Measurements from ENCODE around the gene SIX3. TPM values are rescaled to one million over a fixed set of nuclear protein-coding genes. Genes with fewer than 3 reads are reported as not detected.
A peak's percentile ranks its signal among the peaks of the same experiment; 100 is the strongest.

The SIX3 gene
- total RNA-seq, 4 donors from 2014 or later, result not detected

DNA sequence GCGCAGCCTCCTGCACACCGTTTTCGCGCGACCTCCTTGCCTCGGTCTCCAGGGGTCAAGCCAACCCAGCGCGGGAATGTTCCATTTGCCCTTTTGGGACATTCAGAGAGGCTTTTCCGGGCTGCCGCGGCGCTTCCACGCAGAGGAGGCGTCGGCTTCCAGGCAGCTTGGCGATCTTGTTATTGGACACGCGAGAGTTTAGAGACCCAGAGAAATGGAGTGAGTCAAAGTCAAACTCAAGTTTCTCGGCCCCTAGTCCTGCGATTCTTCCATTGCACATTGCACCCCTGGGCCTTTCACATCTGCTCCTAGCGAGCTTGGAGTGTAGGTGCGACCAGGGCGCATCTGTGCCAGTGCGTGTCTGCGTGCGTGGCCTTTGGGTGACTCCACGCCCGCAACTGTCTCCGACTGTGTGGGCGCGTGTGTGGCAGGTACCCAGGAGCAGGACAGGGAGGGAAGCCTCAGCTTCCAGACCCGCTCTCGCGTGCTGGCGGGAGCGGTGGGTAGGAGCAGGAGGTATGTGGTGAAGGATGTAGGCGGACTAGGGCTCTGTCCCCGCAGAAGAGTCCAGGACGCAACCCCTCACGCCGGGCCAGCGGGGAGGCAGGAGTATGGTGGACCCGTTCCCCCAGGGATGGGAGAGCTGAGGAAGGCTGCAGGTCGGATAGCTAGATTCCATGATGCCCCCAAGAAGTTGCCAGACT lies 13.5 kb downstream of the SIX3 start:
- no peak for DNase-seq
- intact Hi-C loops (cut with DNase I; ENCODE audit: low total_unique reads), result loop anchor here (10.0 kb wide), 1 partner anchor 470 kb away; no protein-coding TSS in a partner anchor
- no peaks in the 10 kb centered on the region for H3K9me3 ChIP-seq
- TF ChIP-seq, protein P1, sequence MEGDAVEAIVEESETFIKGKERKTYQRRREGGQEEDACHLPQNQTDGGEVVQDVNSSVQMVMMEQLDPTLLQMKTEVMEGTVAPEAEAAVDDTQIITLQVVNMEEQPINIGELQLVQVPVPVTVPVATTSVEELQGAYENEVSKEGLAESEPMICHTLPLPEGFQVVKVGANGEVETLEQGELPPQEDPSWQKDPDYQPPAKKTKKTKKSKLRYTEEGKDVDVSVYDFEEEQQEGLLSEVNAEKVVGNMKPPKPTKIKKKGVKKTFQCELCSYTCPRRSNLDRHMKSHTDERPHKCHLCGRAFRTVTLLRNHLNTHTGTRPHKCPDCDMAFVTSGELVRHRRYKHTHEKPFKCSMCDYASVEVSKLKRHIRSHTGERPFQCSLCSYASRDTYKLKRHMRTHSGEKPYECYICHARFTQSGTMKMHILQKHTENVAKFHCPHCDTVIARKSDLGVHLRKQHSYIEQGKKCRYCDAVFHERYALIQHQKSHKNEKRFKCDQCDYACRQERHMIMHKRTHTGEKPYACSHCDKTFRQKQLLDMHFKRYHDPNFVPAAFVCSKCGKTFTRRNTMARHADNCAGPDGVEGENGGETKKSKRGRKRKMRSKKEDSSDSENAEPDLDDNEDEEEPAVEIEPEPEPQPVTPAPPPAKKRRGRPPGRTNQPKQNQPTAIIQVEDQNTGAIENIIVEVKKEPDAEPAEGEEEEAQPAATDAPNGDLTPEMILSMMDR (IDR thresholded peaks at IDR 0.05), result no peak
- no peak for TF ChIP-seq POLR2A (IDR thresholded peaks at IDR 0.05)
- no peak overlapping the region for H3K27ac ChIP-seq
- H3K4me3 ChIP-seq, result no peak overlapping the region
- peaks cover 0 to 15% of the 10 kb centered on the region in 2 donors for H3K4me1 ChIP-seq
- no peaks in the 10 kb centered on the region for H3K36me3 ChIP-seq
- peaks cover 5 to 17% of the 10 kb centered on the region in 2 donors for H3K27me3 ChIP-seq

DNA sequence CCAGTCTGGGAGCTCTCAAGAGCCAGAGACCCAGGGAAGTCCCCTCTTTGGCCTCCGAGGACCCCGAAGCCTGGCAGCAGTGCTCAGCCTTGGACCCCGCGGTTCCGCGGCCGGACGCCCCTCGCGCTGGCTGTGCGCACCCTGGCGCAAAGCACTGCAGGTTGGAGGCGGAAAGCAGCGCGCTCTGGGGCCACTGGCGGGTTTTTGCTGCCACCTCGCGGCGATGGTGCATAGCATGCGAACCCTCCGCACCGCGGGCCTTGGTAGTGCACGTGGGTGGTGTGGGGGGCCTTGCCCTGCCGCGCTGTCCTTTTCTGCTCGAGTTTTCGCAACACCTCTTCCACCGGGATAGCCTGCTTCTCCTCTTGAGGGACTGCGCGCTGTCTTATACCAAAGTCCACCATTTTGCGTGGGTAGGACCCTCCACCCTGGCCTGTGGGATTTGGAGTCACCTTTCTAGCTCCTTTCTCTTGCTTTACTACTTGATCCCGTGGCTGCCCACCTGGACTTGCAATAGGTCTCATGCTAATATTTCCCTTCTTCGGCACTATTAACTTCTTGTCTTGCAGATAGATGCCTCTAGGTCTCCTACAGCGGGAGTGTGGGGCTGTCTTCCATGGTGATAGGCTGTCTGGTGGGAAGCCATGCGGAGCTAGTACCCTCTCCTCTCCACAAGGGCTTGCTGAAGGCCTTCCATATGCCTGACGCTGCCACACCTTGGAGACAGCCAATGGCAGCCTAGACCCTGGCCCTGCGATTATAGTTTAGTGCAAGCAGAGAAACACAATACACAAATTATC lies 14.3 kb downstream of the SIX3 start:
- peaks cover 0 to 15% of the 10 kb centered on the region in 2 donors for H3K4me1 ChIP-seq
- H3K9me3 ChIP-seq, result no peaks in the 10 kb centered on the region
- H3K4me3 ChIP-seq, result no peak overlapping the region
- H3K27ac ChIP-seq, result no peak overlapping the region
- peaks cover 5 to 15% of the 10 kb centered on the region in 2 donors for H3K27me3 ChIP-seq
- no peaks in the 10 kb centered on the region for H3K36me3 ChIP-seq
- intact Hi-C loops (cut with DNase I; ENCODE audit: low total_unique reads), result loop anchor here (10.0 kb wide), 1 partner anchor 471 kb away; no protein-coding TSS in a partner anchor
- peak; percentile 32 to 64 for DNase-seq
- no peak for TF ChIP-seq POLR2A (IDR thresholded peaks at IDR 0.05)
- TF ChIP-seq, protein P1 (IDR thresholded peaks at IDR 0.05), result peak; percentile 76 to 92 (median 82)

DNA sequence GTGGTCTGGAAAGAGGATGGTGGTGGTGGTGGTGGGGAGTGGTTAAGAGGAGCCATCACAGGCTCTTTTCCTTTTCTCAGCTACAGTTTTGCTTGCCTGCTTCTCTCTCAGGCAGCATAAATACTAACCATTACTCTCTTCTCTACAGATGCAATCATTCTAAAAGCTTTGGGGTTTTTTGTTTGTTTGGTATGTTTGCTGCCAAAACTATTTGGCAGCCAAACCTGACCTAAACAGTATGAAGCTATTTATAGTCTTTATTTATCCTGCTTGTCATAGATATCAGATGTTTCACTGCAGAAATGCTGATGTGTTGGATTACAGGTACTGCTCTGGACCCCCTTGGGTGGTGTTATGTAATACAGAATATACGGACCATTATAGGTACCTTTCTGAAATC lies 15.3 kb downstream of the SIX3 start:
- Histone ChIP-seq H3K36me3 (no peaks in the 10 kb centered on the region), H3K9me3 (no peaks in the 10 kb centered on the region), H3K27me3 (peaks cover 5 to 9% of the 10 kb centered on the region in 2 donors), H3K4me1 (peaks cover 0 to 15% of the 10 kb centered on the region in 2 donors), H3K4me3 (no peak overlapping the region), H3K27ac (no peak overlapping the region)
- no peak for TF ChIP-seq POLR2A (IDR thresholded peaks at IDR 0.05)
- TF ChIP-seq, protein P1 (IDR thresholded peaks at IDR 0.05), result no peak
- no peak for DNase-seq
- intact Hi-C loops (cut with DNase I; ENCODE audit: low total_unique reads), result loop anchor here (10.0 kb wide), 1 partner anchor 472 kb away; no protein-coding TSS in a partner anchor

DNA sequence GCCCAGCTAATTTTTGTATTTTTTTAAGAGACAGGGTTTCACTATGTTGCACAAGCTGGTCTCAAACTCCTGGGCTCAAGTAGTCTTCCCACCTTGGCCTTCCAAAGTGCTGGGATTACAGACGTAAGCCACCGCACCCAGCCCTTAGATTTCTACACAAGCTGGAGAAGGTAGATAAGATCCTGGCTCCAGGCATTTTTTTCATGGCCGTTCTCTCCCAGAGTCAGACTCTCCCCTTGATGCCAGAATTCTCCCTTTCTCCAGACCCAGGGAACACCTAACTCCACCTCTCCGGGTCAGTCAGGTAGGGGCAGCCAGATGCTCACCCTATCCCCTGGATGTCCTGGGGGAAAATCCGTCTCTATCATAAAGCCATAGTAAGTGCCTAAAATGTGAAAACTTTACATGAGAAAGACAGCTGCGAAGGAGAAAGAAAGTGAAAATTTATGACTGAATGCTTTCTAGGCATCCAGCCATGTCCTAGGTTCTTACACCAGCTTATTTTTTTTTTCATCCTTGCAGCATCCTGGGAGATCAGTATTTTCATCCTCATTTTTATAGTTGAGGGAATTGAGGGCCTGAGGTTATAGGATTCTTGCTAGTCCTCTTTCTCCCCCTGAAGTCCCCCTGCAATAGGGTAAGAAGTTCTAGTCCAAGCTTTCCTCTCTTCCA lies 16.3 kb downstream of the SIX3 start:
- Histone ChIP-seq H3K27ac (no peak overlapping the region), H3K27me3 (peaks cover 5 to 9% of the 10 kb centered on the region in 2 donors), H3K4me3 (no peak overlapping the region), H3K4me1 (peaks cover 0 to 15% of the 10 kb centered on the region in 2 donors), H3K36me3 (no peaks in the 10 kb centered on the region), H3K9me3 (no peaks in the 10 kb centered on the region)
- TF ChIP-seq, protein P1 (IDR thresholded peaks at IDR 0.05), result no peak
- no peak for TF ChIP-seq POLR2A (IDR thresholded peaks at IDR 0.05)
- intact Hi-C loops (cut with DNase I; ENCODE audit: low total_unique reads), result loop anchor here (10.0 kb wide), 1 partner anchor 473 kb away; no protein-coding TSS in a partner anchor
- DNase-seq, result no peak
